H1 (cell line): ENCODE results near the gene UTS2B. TPM values are rescaled to one million over a fixed set of nuclear protein-coding genes. Genes with fewer than 3 reads are reported as not detected.

Experiments used
- CTCF ChIA-PET: fragments of 300-600 bp; sonication (Branson Sonifier 250); formaldehyde crosslinking; loops from one replicate; lab custom pipeline; 2021; ENCODE audit not compliant: partially characterized antibody; lab: Charles Lee
- POLR2A ChIA-PET: fragments of 300-600 bp; sonication (Branson Sonifier 250); formaldehyde crosslinking; loops from one replicate; lab custom pipeline; 2021; ENCODE audit warnings: inconsistent platforms; ENCODE audit not compliant: partially characterized antibody; lab: Charles Lee
- DNase-seq, 2 experiments: peaks; one replicate each; pipeline versions ENCODE4 v3.0.0 to v3.0.0-alpha.2; 2010 to 2022; ENCODE audit warnings: low spot score in 2 of 2, low read depth in 1 of 2, mixed read lengths in 1 of 2
- FAIRE-seq: peaks from 2 replicates; lab custom pipeline; 2011; peaks lifted over from hg19 to GRCh38; lab: Jason Lieb, UNC
- H2AFZ ChIP-seq: 2 replicates; pipeline ENCODE4 v1.8.1; 2012; ENCODE audit warnings: low read length, inconsistent platforms
- H2AK5ac ChIP-seq: 2 replicates; pipeline ENCODE4 v1.6.1; 2013; ENCODE audit warnings: low read depth, low read length
- H2BK120ac ChIP-seq: replicated peaks from 2 replicates; pipeline ENCODE3; 2013; ENCODE audit warnings: low read depth, low read length, inconsistent platforms
- H2BK12ac ChIP-seq: 2 replicates; pipeline ENCODE4 v1.6.1; 2013; ENCODE audit warnings: low read depth, low read length
- H2BK15ac ChIP-seq: 2 replicates; pipeline ENCODE4 v1.6.1; 2013; ENCODE audit warnings: low read length
- H2BK20ac ChIP-seq: 2 replicates; pipeline ENCODE4 v1.6.1; 2013; ENCODE audit warnings: low read length
- H2BK5ac ChIP-seq: 2 replicates; pipeline ENCODE4 v1.6.1; 2013; ENCODE audit warnings: low read depth, low read length
- H3K14ac ChIP-seq: 2 replicates; pipeline ENCODE4 v1.6.1; 2013; ENCODE audit warnings: inconsistent platforms; ENCODE audit not compliant: insufficient read length
- H3K18ac ChIP-seq: 2 replicates; pipeline ENCODE4 v1.6.1; 2013; ENCODE audit warnings: low read length; ENCODE audit errors: extremely low read depth
- H3K23ac ChIP-seq: 2 replicates; pipeline ENCODE4 v1.6.1; 2013; ENCODE audit warnings: inconsistent platforms; ENCODE audit not compliant: insufficient read length
- H3K23me2 ChIP-seq: 2 replicates; pipeline ENCODE4 v1.6.1; 2013; ENCODE audit warnings: low read depth, low read length
- H3K27ac ChIP-seq: 2 replicates; pipeline ENCODE4 v1.6.1; 2011; ENCODE audit warnings: low read depth, low read length, inconsistent platforms
- H3K27me3 ChIP-seq, 4 experiments: replicated peaks in 1 of 4; 1 replicate in 1 of 4; 2 replicates in 3 of 4; pipeline versions ENCODE4 v1.6.1 to v1.8.1; 2011 to 2013; ENCODE audit warnings: low read length in 3 of 4, mild to moderate bottlenecking in 3 of 4, inconsistent platforms in 2 of 4, mixed read lengths in 2 of 4, moderate library complexity in 1 of 4; ENCODE audit not compliant: control insufficient read depth in 3 of 4, insufficient read depth in 3 of 4; ENCODE audit errors: extremely low read depth in 1 of 4
- H3K36me3 ChIP-seq, 4 experiments: 2 replicates each; pipeline versions ENCODE4 v1.6.1 to v1.8.1; 2011 to 2013; ENCODE audit warnings: mild to moderate bottlenecking in 4 of 4, low read length in 3 of 4, moderate library complexity in 2 of 4, control low read depth in 1 of 4, inconsistent platforms in 1 of 4; ENCODE audit not compliant: insufficient read depth in 4 of 4, control insufficient read depth in 2 of 4
- H3K4ac ChIP-seq: replicated peaks from 2 replicates; pipeline ENCODE3; 2013; ENCODE audit warnings: low read length, low read depth, mixed read lengths, inconsistent platforms; ENCODE audit not compliant: insufficient read length
- H3K4me1 ChIP-seq, 4 experiments: replicated peaks in 1 of 4; 1 replicate in 1 of 4; 2 replicates in 3 of 4; pipeline versions ENCODE4 v1.6.1 to v1.8.1; 2011 to 2013; ENCODE audit warnings: low read length in 3 of 4, inconsistent platforms in 2 of 4, mixed read lengths in 1 of 4; ENCODE audit not compliant: insufficient read depth in 4 of 4, control insufficient read depth in 3 of 4
- H3K4me2 ChIP-seq, 2 experiments: 2 replicates each; pipeline versions ENCODE4 v1.6.1 to v1.8.1; 2011 to 2013; ENCODE audit warnings: low read depth in 2 of 2, low read length in 2 of 2, control low read depth in 1 of 2, inconsistent platforms in 1 of 2, mild to moderate bottlenecking in 1 of 2; ENCODE audit not compliant: insufficient read depth in 1 of 2
- H3K4me3 ChIP-seq, 4 experiments: fragments of 200-600, 300-600 bp in 1 of 4; sonication (generic), shearing (Covaris generic), sonication (Bioruptor Twin) in 1 of 4; 2 replicates each; pipeline versions ENCODE4 v1.5.1 to v1.8.1; 2011 to 2016; ENCODE audit warnings: low read length in 4 of 4, low read depth in 3 of 4, control low read depth in 2 of 4, inconsistent platforms in 2 of 4, mild to moderate bottlenecking in 2 of 4, mixed read lengths in 1 of 4, moderate library complexity in 1 of 4; ENCODE audit not compliant: insufficient read depth in 2 of 4; ENCODE audit errors: extremely low read depth in 1 of 4
- H3K56ac ChIP-seq: replicated peaks from 2 replicates; pipeline ENCODE3; 2013; ENCODE audit warnings: low read depth, mild to moderate bottlenecking, mixed read lengths, low read length, inconsistent platforms; ENCODE audit not compliant: insufficient read length
- H3K79me1 ChIP-seq: 2 replicates; pipeline ENCODE4 v1.6.1; 2013; ENCODE audit warnings: low read depth, low read length, control low read depth
- H3K79me2 ChIP-seq, 2 experiments: 2 replicates each; pipeline versions ENCODE4 v1.6.1 to v1.8.1; 2012 to 2013; ENCODE audit warnings: low read length in 2 of 2, mild to moderate bottlenecking in 2 of 2, inconsistent platforms in 1 of 2; ENCODE audit not compliant: insufficient read depth in 2 of 2, control insufficient read depth in 1 of 2
- H3K9ac ChIP-seq, 4 experiments: replicated peaks in 1 of 4; 1 replicate in 1 of 4; 2 replicates in 3 of 4; pipeline versions ENCODE4 v1.6.1 to v1.8.1; 2011 to 2013; ENCODE audit warnings: low read depth in 3 of 4, low read length in 3 of 4, control low read depth in 2 of 4, mild to moderate bottlenecking in 2 of 4, moderate library complexity in 2 of 4, inconsistent platforms in 1 of 4; ENCODE audit errors: extremely low read depth in 1 of 4
- H3K9me3 ChIP-seq, 2 experiments: 2 replicates each; pipeline versions ENCODE4 v1.6.1 to v1.8.1; 2012 to 2013; ENCODE audit warnings: mild to moderate bottlenecking in 2 of 2, moderate library complexity in 2 of 2, control low read depth in 1 of 2, inconsistent platforms in 1 of 2, low read depth in 1 of 2, low read length in 1 of 2, mixed read lengths in 1 of 2; ENCODE audit not compliant: insufficient read depth in 2 of 2
- H4K20me1 ChIP-seq, 2 experiments: replicated peaks in 1 of 2; 2 replicates each; pipeline versions ENCODE3 to v1.8.1; 2011 to 2013; ENCODE audit warnings: inconsistent platforms in 2 of 2, low read length in 2 of 2, mild to moderate bottlenecking in 1 of 2; ENCODE audit not compliant: insufficient read depth in 2 of 2, control insufficient read depth in 1 of 2
- H4K5ac ChIP-seq: 2 replicates; pipeline ENCODE4 v1.6.1; 2013; ENCODE audit warnings: low read length, low read depth, mixed read lengths, inconsistent platforms; ENCODE audit not compliant: insufficient read length
- H4K8ac ChIP-seq: 2 replicates; pipeline ENCODE4 v1.8.0; 2013; ENCODE audit warnings: mild to moderate bottlenecking, moderate library complexity, low read length, inconsistent platforms; ENCODE audit not compliant: insufficient read depth; ENCODE audit errors: extremely low read depth
- H4K91ac ChIP-seq: replicated peaks from 2 replicates; pipeline ENCODE3; 2013; ENCODE audit warnings: low read length, mixed read lengths, inconsistent platforms; ENCODE audit not compliant: insufficient read length
- ATF2 ChIP-seq: IDR thresholded peaks from 2 replicates; pipeline ENCODE4 v1.6.1; 2012; ENCODE audit warnings: low read length, inconsistent platforms
- GTF2F1 ChIP-seq: IDR thresholded peaks from 2 replicates; pipeline ENCODE4 v1.6.1; 2012; ENCODE audit warnings: low read depth, low read length, improper control_type of control experiment, borderline replicate concordance
- WGBS, 2 experiments: shearing (Covaris generic) in 1 of 2; methylation state at CpG; one replicate each; pipeline versions ENCODE4 v1.1.6 to v1.1.7; 2013 to 2015; ENCODE audit warnings: low lambda C conversion rate in 2 of 2, mixed read lengths in 2 of 2, inconsistent platforms in 1 of 2, low coverage in 1 of 2, missing lambda C conversion rate in 1 of 2; ENCODE audit not compliant: insufficient replicate concordance in 2 of 2, insufficient coverage in 1 of 2, insufficient read length in 1 of 2; ENCODE audit errors: extremely low coverage in 1 of 2, missing lambda C conversion rate in 1 of 2; 5-methylcytosine and 5-hydroxymethylcytosine counted together
- polyA plus RNA-seq, 7 experiments: library from polyadenylated mRNA; depleted of rRNA in 3 of 7; stranded (reverse) in 5 of 7; unstranded in 2 of 7; fragments of >200 nt in 5 of 7; fragments of 200-250 nt in 2 of 7; gene quantifications; 1 replicate in 5 of 7; 2 replicates in 1 of 7; 4 replicates in 1 of 7; pipeline versions ENCODE4 v1.2.1 to v1.2.3, GENCODE V29; 2011 to 2013; ENCODE audit warnings: missing spikeins in 2 of 7, mixed read lengths in 2 of 7
- total RNA-seq: library from RNA; stranded (reverse); fragmentation: NEBNext Ultra II Directional; extraction: Animal tissue kit (Norgen Biotek cat#: 25700); gene quantifications from 2 replicates; pipeline ENCODE4 v1.2.1, GENCODE V29; 2021

UTS2B gene
- total and polyA plus RNA-seq, 2 of the 8 experiments (the other 6 are each of a cell fraction or from before 2014, with no cell fraction given): not detected

GRCh38 chr3:191280111-191280510 is 50.2 kb downstream of the UTS2B start:
- Histone ChIP-seq H4K91ac (no peak overlapping the region), H4K5ac (no peak overlapping the region), H4K8ac (no peak overlapping the region), H2BK15ac (no peak overlapping the region), H3K27ac (no peak overlapping the region), H3K23ac (no peak overlapping the region), H3K79me2 (no peaks in the 10 kb centered on the region), H2BK20ac (no peak overlapping the region), H3K4me2 (no peak overlapping the region), H2BK5ac (no peak overlapping the region), H3K4ac (no peak overlapping the region), H3K9ac (no peak overlapping the region), H3K27me3 (no peaks in the 10 kb centered on the region), H3K23me2 (no peaks in the 10 kb centered on the region), H2AFZ (no peak overlapping the region; the same call in 1 of the 2 replicates), H3K79me1 (no peaks in the 10 kb centered on the region), H3K18ac (no peak overlapping the region), H3K4me3 (no peak overlapping the region), H2BK12ac (no peak overlapping the region), H4K20me1 (no peaks in the 10 kb centered on the region), H2AK5ac (no peak overlapping the region), H2BK120ac (no peak overlapping the region), H3K4me1 (no peaks in the 10 kb centered on the region), H3K14ac (no peak overlapping the region), H3K36me3 (no peaks in the 10 kb centered on the region), H3K56ac (no peak overlapping the region), H3K9me3 (no peaks in the 10 kb centered on the region)
- ChIA-PET CTCF (no interaction called here), POLR2A (no interaction called here)
- DNase-seq (no peak), FAIRE-seq (no peak)
- TF ChIP-seq GTF2F1 (no peak), ATF2 (no peak)
- 59% methylated on average over 1 of the region's 1 CpG; no CpG with 5 or more reads in 1 of the 2 experiments for WGBS, 2 experiments
